Measurements from ENCODE around the gene ROBO1. TPM values are rescaled to one million over a fixed set of nuclear protein-coding genes. Genes with fewer than 3 reads are reported as not detected.

Gene ROBO1
- total and polyA plus RNA-seq, 2 donors = 13.3 to 33.9 TPM

DNA sequence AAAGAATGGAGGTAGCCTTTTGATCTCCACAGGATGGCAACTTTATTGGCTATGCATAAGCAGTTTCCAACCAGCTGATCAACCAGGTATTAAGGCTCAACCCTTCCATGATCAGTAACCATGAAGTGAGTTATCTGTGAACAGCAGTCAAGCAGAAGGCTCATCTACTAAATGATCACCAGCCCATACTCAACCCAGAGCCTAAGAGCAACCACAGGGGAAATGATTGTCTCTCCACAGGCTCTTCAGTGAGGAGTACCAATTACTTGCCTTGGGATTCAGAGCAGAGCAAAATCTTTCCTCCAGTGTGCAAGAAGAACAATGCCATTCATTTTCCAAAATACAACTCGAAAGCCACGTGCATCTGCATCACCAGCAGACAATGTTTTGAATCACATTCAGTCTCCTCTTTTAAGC is 754.8 kb downstream of the ROBO1 start:
- 87% methylated on average over 2 of the region's 2 CpGs for whole genome bisulfite sequencing
- H3K36me3 ChIP-seq (ENCODE audit: control insufficient read depth in 2 of 2, insufficient read depth in 2 of 2, low read length in 1 of 2) = no peaks in the 10 kb centered on the region
- peaks cover 2 to 5% of the 10 kb centered on the region in 2 donors for H3K27me3 ChIP-seq (ENCODE audit: control insufficient read depth in 2 of 2, insufficient read depth in 1 of 2, low read length in 1 of 2)
- H3K27ac ChIP-seq (ENCODE audit: low read depth in 1 of 2, low read length in 1 of 2) = no peak overlapping the region
- no peaks in the 10 kb centered on the region for H3K9me3 ChIP-seq (ENCODE audit: control insufficient read depth in 2 of 2, insufficient read depth in 1 of 2, low read length in 1 of 2)
- DNase-seq (ENCODE audit: low read depth in 6 of 9, low spot score in 9 of 9) = no peak
- H3K4me3 ChIP-seq (ENCODE audit: low read length in 2 of 2) = no peak overlapping the region
- H3K4me1 ChIP-seq (ENCODE audit: control insufficient read depth in 2 of 2, insufficient read depth in 2 of 2, low read length in 2 of 2) = peaks cover 0 to 4% of the 10 kb centered on the region in 2 donors

- WGBS = 56% methylated on average over 2 of the region's 2 CpGs
- H3K4me3 ChIP-seq (ENCODE audit: low read length in 2 of 2) = no peak overlapping the region
- DNase-seq (ENCODE audit: low read depth in 6 of 9, low spot score in 9 of 9) = no peak
- no peaks in the 10 kb centered on the region for H3K9me3 ChIP-seq (ENCODE audit: control insufficient read depth in 2 of 2, insufficient read depth in 1 of 2, low read length in 1 of 2)
- peaks cover 0 to under 1% of the 10 kb centered on the region in 2 donors for H3K27me3 ChIP-seq (ENCODE audit: control insufficient read depth in 2 of 2, insufficient read depth in 1 of 2, low read length in 1 of 2)
- peak overlapping the region in 1 of 2 donors; percentile 11 for H3K27ac ChIP-seq (ENCODE audit: low read depth in 1 of 2, low read length in 1 of 2)
- H3K36me3 ChIP-seq (ENCODE audit: control insufficient read depth in 2 of 2, insufficient read depth in 2 of 2, low read length in 1 of 2) = no peaks in the 10 kb centered on the region
- peaks cover 0 to under 1% of the 10 kb centered on the region in 2 donors for H3K4me1 ChIP-seq (ENCODE audit: control insufficient read depth in 2 of 2, insufficient read depth in 2 of 2, low read length in 2 of 2)
These were observed 755.3 kb downstream of the ROBO1 start for GRCh38 chr3:79012530-79012913.

GRCh38 chr3:79011821-79012529 is 755.8 kb downstream of the ROBO1 start:
- H3K9me3 ChIP-seq (ENCODE audit: control insufficient read depth in 2 of 2, insufficient read depth in 1 of 2, low read length in 1 of 2) = no peaks in the 10 kb centered on the region
- WGBS = 85% methylated on average over 5 of the region's 5 CpGs
- H3K27me3 ChIP-seq (ENCODE audit: control insufficient read depth in 2 of 2, insufficient read depth in 1 of 2, low read length in 1 of 2) = no peaks in the 10 kb centered on the region
- H3K36me3 ChIP-seq (ENCODE audit: control insufficient read depth in 2 of 2, insufficient read depth in 2 of 2, low read length in 1 of 2) = no peaks in the 10 kb centered on the region
- H3K4me1 ChIP-seq (ENCODE audit: control insufficient read depth in 2 of 2, insufficient read depth in 2 of 2, low read length in 2 of 2) = no peaks in the 10 kb centered on the region
- no peak overlapping the region for H3K4me3 ChIP-seq (ENCODE audit: low read length in 2 of 2)
- no peak for DNase-seq (ENCODE audit: low read depth in 6 of 9, low spot score in 9 of 9)
- peak overlapping the region in 1 of 2 donors; percentile 11 for H3K27ac ChIP-seq (ENCODE audit: low read depth in 1 of 2, low read length in 1 of 2)

DNA sequence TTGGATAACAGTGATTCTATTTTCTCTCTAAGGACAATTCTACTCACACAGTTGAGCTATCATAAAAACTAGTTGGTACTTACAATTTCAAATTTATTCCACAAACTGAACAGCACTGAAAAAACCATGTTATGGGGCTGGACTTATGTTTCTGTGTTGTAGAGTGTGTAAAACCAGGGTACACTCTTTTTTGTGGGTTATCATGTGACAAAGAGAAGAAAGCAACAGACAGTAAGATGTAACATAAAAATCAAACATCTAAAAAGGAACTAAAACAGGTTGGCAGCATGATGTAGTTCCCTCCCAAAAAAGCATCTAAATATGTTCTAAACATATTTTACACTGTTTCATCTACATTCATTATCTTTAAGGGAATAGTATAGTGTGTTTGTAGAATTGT is 757.9 kb downstream of the ROBO1 start:
- Histone ChIP-seq H3K4me3 (ENCODE audit: low read length in 2 of 2) (no peak overlapping the region), H3K27me3 (ENCODE audit: control insufficient read depth in 2 of 2, insufficient read depth in 1 of 2, low read length in 1 of 2) (no peaks in the 10 kb centered on the region), H3K27ac (ENCODE audit: low read depth in 1 of 2, low read length in 1 of 2) (no peak overlapping the region), H3K36me3 (ENCODE audit: control insufficient read depth in 2 of 2, insufficient read depth in 2 of 2, low read length in 1 of 2) (no peaks in the 10 kb centered on the region), H3K9me3 (ENCODE audit: control insufficient read depth in 2 of 2, insufficient read depth in 1 of 2, low read length in 1 of 2) (no peaks in the 10 kb centered on the region), H3K4me1 (ENCODE audit: control insufficient read depth in 2 of 2, insufficient read depth in 2 of 2, low read length in 2 of 2) (no peaks in the 10 kb centered on the region)
- peak in 1 of 9 donors; percentile 19 for DNase-seq (ENCODE audit: low read depth in 6 of 9, low spot score in 9 of 9)

DNA sequence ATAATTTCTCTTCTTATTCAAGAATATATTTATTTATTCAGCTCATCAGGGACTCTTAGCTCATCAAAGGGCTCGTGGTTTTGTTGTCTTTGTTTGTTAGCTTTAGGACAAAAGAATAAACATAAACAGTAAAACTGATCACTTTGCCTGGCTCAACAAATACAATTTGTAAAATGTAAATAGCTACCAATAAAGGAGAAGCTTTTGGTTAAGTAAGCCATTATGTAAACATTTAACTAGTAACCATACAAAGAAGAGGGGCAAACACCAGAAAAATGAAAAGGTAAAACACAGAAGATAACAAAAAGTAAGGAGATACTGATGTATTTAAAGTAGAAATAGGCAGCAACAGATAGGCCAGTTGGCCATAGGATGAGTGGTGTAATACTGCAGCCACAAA is 761.7 kb downstream of the ROBO1 start:
- no peak for DNase-seq (ENCODE audit: low read depth in 6 of 9, low spot score in 9 of 9)
- no peaks in the 10 kb centered on the region for H3K36me3 ChIP-seq (ENCODE audit: control insufficient read depth in 2 of 2, insufficient read depth in 2 of 2, low read length in 1 of 2)
- H3K27me3 ChIP-seq (ENCODE audit: control insufficient read depth in 2 of 2, insufficient read depth in 1 of 2, low read length in 1 of 2) = no peaks in the 10 kb centered on the region
- no peak overlapping the region for H3K27ac ChIP-seq (ENCODE audit: low read depth in 1 of 2, low read length in 1 of 2)
- 76% methylated on average over 1 of the region's 1 CpG for WGBS
- H3K4me3 ChIP-seq (ENCODE audit: low read length in 2 of 2) = no peak overlapping the region
- no peaks in the 10 kb centered on the region for H3K9me3 ChIP-seq (ENCODE audit: control insufficient read depth in 2 of 2, insufficient read depth in 1 of 2, low read length in 1 of 2)
- no peaks in the 10 kb centered on the region for H3K4me1 ChIP-seq (ENCODE audit: control insufficient read depth in 2 of 2, insufficient read depth in 2 of 2, low read length in 2 of 2)

DNA sequence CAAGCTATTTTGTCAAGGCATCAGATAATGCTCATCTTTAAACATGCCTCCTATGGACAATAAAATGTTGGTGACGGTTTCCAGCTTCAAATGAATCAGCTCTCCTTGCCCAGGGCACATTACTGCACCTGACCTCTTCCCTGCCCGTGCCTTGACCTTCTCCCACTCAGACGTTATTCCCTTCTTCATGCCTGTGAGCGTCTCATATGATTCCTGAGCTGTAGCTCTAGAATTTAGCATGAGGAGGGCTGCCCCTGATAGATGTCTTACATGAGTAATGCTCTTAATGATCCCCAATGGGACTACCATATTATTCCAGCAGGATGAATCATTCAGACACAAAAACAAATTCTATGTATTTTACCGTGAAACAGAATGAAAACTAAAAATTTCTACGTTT is 762.7 kb downstream of the ROBO1 start:
- no peak overlapping the region for H3K4me3 ChIP-seq (ENCODE audit: low read length in 2 of 2)
- H3K9me3 ChIP-seq (ENCODE audit: control insufficient read depth in 2 of 2, insufficient read depth in 1 of 2, low read length in 1 of 2) = no peaks in the 10 kb centered on the region
- DNase-seq (ENCODE audit: low read depth in 6 of 9, low spot score in 9 of 9) = no peak
- 91% methylated on average over 6 of the region's 6 CpGs for WGBS
- no peaks in the 10 kb centered on the region for H3K4me1 ChIP-seq (ENCODE audit: control insufficient read depth in 2 of 2, insufficient read depth in 2 of 2, low read length in 2 of 2)
- H3K36me3 ChIP-seq (ENCODE audit: control insufficient read depth in 2 of 2, insufficient read depth in 2 of 2, low read length in 1 of 2) = no peaks in the 10 kb centered on the region
- no peaks in the 10 kb centered on the region for H3K27me3 ChIP-seq (ENCODE audit: control insufficient read depth in 2 of 2, insufficient read depth in 1 of 2, low read length in 1 of 2)
- no peak overlapping the region for H3K27ac ChIP-seq (ENCODE audit: low read depth in 1 of 2, low read length in 1 of 2)

DNA sequence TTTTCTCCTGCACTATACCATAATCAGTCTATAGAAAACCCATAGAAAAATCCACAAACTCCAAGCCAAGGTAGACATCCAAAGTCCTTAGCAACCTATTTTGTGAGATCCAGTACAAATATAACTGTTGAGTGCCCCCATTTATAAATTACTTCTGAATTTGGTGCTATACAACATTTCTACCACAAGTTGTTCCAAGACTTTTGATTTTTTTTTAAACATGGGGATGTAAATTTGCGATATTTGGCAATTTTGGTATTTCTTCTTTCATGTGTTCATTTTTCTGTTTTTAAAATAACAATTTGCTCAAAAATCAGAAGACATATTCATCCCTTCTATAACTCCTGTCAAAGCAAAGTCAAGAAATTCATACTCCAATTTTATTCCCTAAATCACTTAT is 763.8 kb downstream of the ROBO1 start:
- no peaks in the 10 kb centered on the region for H3K36me3 ChIP-seq (ENCODE audit: control insufficient read depth in 2 of 2, insufficient read depth in 2 of 2, low read length in 1 of 2)
- no peak overlapping the region for H3K4me3 ChIP-seq (ENCODE audit: low read length in 2 of 2)
- 94% methylated on average over 1 of the region's 1 CpG for WGBS
- H3K27ac ChIP-seq (ENCODE audit: low read depth in 1 of 2, low read length in 1 of 2) = no peak overlapping the region
- no peak for DNase-seq (ENCODE audit: low read depth in 6 of 9, low spot score in 9 of 9)
- no peaks in the 10 kb centered on the region for H3K4me1 ChIP-seq (ENCODE audit: control insufficient read depth in 2 of 2, insufficient read depth in 2 of 2, low read length in 2 of 2)
- H3K9me3 ChIP-seq (ENCODE audit: control insufficient read depth in 2 of 2, insufficient read depth in 1 of 2, low read length in 1 of 2) = no peaks in the 10 kb centered on the region
- H3K27me3 ChIP-seq (ENCODE audit: control insufficient read depth in 2 of 2, insufficient read depth in 1 of 2, low read length in 1 of 2) = no peaks in the 10 kb centered on the region

DNA sequence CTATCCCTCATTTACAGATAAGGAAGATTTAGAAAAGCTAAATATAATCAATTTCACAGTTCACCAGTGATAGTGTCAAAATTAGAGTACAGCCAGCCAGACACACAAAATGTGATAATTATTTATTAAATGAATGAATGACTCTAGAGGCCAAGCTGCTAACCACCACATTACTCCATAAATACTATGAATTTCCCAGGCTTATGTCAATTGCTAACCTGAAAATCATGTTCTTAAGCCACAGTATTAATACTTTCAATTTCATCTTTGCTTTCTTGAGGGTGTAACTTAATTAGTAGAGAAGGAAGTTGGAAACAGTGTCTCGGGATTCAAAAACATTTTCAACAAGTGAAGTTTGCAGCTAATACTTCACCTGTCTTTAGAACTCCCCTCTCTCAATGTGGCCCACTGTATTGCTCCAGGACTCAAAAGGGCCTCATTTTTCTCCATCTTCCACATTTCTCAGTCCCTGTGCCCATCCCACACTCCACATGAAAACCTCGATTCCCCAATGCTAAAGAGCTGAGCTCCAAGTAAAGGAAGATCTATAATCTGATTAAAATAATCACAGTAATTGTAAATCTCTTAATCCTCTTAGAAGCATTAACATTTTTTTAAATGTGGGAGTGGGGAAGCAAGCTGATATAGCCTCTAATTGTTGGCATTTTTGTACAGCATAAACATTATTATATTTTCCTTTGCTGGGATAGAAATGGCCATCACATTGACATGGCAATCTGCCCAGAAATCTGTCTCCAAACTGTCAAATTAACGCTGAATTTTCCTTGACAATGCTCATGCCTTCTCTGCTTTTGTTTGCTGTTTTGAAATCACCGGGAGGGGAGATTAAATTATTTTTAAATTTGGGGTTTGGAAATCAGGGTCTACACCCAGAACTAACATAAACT is 765.1 kb downstream of the ROBO1 start:
- no peaks in the 10 kb centered on the region for H3K4me1 ChIP-seq (ENCODE audit: control insufficient read depth in 2 of 2, insufficient read depth in 2 of 2, low read length in 2 of 2)
- no peak overlapping the region for H3K27ac ChIP-seq (ENCODE audit: low read depth in 1 of 2, low read length in 1 of 2)
- DNase-seq (ENCODE audit: low read depth in 6 of 9, low spot score in 9 of 9) = no peak
- no peak overlapping the region for H3K4me3 ChIP-seq (ENCODE audit: low read length in 2 of 2)
- 80% methylated on average over 4 of the region's 4 CpGs for WGBS
- no peaks in the 10 kb centered on the region for H3K27me3 ChIP-seq (ENCODE audit: control insufficient read depth in 2 of 2, insufficient read depth in 1 of 2, low read length in 1 of 2)
- no peaks in the 10 kb centered on the region for H3K36me3 ChIP-seq (ENCODE audit: control insufficient read depth in 2 of 2, insufficient read depth in 2 of 2, low read length in 1 of 2)
- H3K9me3 ChIP-seq (ENCODE audit: control insufficient read depth in 2 of 2, insufficient read depth in 1 of 2, low read length in 1 of 2) = no peaks in the 10 kb centered on the region

- H3K4me3 ChIP-seq (ENCODE audit: low read length in 2 of 2) = no peak overlapping the region
These were observed 766.5 kb downstream of the ROBO1 start for GRCh38 chr3:79001255-79001654.

More at GRCh38 chr3:79001255-79001654, 766.5 kb downstream of the ROBO1 start:
- no peaks in the 10 kb centered on the region for H3K27me3 ChIP-seq (ENCODE audit: control insufficient read depth in 2 of 2, insufficient read depth in 1 of 2, low read length in 1 of 2)
- no peaks in the 10 kb centered on the region for H3K36me3 ChIP-seq (ENCODE audit: control insufficient read depth in 2 of 2, insufficient read depth in 2 of 2, low read length in 1 of 2)
- H3K27ac ChIP-seq (ENCODE audit: low read depth in 1 of 2, low read length in 1 of 2) = no peak overlapping the region
- no peaks in the 10 kb centered on the region for H3K9me3 ChIP-seq (ENCODE audit: control insufficient read depth in 2 of 2, insufficient read depth in 1 of 2, low read length in 1 of 2)
- no peak for DNase-seq (ENCODE audit: low read depth in 6 of 9, low spot score in 9 of 9)
- WGBS = 91% methylated on average over 3 of the region's 3 CpGs
- H3K4me1 ChIP-seq (ENCODE audit: control insufficient read depth in 2 of 2, insufficient read depth in 2 of 2, low read length in 2 of 2) = no peaks in the 10 kb centered on the region

Measured in thymus (tissue), 11 donors.